GM21717 (cell line): ENCODE data around the gene PDE1C.

Source experiments
- ATAC-seq: cut with Tn5 transposase; IDR thresholded peaks from one replicate; pipeline ENCODE4 v1.9.1; 2021; ENCODE audit warnings: mild to moderate bottlenecking, moderate library complexity; ENCODE audit not compliant: unreplicated experiment

PDE1C gene

DNA sequence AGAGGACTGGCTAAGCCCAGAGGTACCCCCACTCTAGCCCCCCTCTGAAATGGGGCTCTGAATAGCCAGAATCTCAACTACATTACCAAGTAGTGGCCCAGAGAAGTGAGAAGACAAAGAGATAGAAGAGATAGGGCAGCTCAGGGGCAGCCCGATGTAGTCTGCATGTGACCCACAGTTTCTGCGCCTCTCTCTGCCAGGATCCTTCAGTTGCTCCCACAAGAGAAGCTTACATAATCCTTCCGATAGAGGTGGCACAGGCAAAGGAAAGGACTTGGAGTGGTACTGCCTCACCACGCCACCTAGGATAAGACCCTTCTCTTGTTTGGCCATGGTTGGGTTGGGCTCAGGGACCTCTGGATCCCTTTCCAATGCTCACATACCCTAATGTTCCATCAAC lies 5.4 kb upstream of the PDE1C start:
- no peak for ATAC-seq

DNA sequence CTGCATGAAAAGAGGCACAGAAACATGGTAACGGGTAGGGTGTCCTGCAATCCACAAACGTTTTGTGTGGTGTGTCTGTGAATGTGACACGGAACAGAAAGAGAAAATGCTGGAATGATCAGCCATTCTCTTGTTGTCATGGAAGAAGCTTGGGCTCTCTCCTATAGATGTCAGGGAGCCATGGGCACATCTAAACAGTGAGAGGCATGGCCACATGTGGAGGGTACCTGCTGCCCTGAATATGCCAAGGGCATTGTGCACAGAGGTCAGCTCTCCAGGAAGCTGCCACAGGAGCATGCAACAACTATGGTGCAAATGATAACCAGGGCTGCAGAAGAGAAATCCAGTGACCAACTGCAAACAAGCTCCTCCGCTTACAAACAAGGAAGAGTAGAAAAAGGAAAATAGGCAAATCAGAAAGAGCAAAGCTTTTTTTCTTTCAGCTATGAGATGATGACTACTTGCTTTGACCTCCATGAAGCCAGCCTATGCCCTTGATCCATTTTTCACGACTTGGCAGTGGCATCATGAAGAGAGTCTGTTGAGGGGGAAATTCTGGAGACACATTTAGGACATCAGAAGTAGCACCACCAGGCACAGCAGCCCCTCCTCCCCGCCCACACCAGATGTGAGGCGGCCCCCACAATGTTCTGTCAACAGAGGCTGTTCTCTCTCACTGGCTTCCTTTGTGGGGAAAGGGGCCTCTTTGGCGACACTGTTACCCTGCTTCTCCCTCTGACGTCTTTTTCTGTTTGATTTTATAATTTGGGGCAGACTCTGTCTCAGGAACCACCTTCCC lies 4.8 kb upstream of the PDE1C start:
- no peak for ATAC-seq

DNA sequence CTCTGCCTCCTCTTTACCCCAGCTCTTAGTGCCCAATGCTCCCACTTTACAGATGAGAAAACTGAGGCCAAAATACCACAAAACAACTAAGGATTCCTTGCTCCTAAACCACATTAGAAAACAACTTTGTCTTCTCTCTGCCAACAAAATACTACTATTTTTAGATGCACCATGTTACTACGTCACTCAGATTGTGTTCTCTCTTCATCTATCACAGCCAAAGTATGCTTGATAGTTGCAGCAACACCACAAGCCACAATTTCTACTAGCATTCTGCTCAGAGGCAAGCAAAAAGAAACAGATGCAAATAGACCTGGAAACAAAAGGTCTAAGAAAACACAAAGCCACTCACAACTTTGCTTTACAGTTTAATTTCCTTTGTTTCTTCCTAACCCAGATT lies 3.3 kb upstream of the PDE1C start:
- ATAC-seq = no peak

DNA sequence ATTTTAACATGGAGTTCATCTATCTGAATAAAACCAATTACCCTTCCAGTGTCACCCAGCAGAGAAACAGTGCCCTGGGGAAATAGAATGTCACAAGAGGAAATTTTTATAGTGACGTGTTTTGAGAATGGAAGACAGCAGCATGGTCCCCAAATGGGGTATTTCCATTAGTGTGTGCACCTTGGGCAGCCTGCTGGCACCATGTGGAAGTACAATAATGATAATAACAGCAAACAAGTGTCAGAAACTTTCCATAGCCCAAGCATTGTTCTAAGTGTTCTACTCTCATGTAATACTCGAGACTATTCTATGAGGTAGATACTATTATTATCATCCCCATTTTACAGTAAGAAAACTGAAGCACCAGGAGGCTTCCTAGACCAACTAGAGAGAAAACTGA lies 2.2 kb upstream of the PDE1C start:
- ATAC-seq = no peak

DNA sequence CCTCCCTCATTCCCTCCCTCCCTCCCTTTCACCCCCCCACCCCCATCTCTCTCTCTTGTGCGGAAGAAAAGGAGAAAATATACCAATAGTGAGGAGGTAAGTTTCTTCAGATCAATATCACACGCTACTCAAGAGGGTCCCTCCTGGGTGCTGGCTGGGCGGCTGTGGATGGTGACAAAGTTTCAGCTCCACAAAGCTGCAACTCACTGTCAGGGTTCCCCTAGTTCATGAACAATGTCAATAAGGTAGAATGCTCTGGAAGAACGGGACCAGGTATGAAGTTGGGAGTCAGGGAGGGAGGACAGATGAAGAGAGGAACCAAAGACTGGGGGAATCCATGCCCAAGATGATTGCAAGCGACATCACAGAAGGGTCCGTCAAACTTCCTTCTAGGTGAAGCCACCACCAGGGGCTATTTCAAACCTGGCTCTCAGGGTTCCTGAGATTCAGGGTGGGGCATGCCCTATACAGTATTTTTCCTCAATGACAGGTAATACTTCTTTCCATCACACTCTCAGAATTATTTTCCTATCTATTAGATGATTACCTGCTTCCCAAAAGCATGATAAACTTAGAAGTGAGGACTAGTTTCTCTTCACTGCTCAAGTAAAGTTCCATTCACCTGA lies 1.4 kb upstream of the PDE1C start:
- ATAC-seq = no peak

DNA sequence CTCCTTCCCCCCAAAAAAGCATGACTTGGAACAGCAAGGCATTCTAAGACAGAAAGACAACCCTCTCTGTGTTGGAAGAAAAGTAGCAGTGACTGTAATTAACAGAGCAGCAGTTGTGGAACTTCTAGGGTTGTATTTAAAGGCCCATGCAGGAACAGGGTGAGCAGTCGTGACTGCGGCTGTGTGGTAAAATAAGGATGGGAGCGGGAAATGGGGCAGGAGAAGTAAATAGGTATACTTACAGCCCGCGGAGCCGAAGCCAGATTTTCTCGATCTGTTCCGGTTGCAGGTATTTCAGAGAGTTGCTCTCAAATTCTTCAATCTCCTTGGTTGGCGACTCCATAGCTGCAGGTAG lies 179 bp downstream of the PDE1C start:
- ATAC-seq = no peak

DNA sequence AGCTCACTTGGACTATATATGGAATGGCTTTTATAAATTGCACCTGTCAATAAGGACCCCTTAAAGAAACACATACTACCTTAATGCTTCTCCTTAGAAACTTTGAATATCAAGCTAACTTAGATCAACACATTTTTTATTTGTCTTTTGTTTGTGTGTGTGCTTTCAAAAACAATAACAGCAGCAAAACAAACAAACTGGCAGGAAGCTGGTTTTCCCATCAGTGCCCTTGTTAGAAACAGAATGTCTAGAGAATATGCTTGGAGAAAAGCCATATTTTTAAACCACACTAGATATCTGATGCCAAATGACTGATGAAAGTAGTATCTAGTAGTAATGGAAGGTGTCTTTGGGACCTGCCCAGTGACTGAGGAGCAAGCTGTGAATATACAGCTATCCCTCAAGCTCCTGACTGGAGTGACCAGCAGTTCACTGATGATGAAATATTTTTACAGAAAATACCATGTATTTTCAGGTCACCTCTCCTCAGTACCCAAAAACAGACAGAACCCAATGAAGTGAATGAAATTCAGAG lies 1.0 kb downstream of the PDE1C start:
- no peak for ATAC-seq

DNA sequence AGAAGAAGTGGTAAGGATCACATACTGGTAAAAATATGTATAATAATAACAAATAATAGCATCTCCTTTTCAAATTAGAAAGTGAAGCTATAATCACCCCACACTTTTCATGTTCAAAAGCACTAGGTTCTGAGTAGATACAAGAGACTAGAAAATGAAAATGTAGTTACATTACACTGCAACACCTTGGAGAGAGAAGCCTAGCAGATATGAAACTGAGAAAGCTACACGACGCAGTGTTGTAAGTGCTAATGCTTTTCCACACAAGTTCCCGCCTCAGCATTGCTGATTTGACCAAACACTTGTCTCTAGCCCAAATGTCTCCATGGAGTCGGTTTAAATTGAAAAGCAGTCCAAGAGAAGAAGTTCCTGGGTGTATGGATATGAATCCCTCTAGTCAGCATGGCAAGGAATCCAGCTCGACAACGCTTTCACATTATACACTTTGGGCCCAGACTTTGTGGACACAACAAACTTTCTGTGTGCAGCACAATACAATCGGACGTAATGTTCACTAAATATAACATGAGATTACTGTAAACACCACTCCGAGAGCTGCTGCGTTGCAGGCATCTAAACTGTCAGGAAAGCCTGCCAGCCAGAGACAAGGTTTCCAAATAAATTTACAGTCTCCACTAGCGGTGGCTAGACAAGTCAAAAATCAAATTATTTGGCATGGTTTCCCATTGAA lies 1.7 kb downstream of the PDE1C start:
- no peak for ATAC-seq

DNA sequence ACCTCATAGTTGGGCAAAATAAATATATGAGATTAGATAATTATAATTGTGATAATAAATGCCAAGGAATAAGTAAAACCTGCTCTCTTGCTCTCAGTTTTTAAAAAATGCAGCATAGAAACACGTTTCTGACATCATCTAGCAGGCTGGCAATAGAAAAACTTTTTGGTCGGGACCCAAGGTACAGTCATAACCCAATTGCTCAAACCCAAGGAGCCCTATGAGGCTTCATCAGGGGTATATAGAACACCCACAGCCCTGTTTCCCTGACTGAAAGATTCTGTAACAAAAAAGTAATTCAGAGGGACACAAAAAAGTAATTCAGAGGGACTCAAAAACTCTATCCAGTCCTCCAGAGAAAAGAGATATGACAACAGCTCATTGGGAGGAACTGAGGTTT lies 3.8 kb downstream of the PDE1C start:
- ATAC-seq = no peak

DNA sequence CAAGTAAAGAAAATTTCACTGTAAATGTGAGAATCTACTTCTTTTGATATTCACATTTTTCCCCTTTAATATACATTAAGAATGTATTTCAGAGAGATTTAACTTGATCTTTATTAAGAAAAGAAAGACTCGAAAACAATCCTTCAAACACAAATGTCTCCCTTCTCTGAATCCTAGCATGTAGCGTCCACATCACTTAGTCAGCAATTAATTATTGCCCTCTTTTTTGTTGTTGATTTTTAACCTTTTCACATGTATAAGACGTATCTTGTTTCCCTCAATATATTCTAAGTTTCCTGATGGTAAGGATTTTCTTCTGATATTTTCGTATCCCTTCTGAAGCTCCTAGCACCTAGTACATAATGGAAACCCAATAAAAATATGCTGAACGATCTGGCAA lies 6.6 kb downstream of the PDE1C start:
- ATAC-seq = no peak

DNA sequence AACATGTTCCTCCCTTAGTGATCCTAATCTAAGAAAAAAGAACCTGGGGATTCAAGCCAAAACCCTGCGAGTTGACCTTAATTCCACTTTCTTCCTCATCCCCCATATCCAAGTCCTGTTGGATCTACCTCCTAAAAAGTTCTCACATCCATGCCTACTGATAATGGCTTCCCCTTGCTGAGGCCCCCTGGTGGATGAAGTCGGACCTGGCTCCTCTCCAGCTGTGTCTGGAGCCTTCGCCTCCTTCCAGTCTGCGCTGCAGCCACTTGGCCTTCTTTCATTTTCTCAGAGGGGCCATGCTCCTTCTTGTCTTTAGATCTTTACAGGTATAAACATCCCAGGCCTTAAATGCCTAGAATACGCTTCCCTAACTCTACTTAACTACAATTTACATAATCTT lies 8.1 kb downstream of the PDE1C start:
- no peak for ATAC-seq

DNA sequence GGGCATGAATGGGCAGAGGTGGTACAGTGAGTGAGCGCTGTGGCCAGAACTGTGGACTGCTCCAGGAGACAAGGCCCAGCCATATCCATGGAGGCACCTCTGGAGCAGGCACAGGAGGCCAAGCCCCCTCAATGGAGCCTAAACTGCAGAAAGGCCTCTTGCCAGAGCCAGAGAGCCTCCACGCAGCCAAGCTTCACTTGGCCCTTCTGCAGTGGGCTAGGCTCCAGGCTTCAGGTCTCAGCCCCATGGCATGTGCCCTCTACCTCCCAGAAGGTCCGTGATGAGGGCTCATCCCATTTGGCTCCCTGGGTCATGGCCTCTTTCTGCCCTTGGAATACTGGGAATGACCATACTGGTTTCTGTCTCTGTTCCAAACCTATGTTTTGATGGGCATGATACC lies 8.9 kb downstream of the PDE1C start:
- ATAC-seq = no peak

DNA sequence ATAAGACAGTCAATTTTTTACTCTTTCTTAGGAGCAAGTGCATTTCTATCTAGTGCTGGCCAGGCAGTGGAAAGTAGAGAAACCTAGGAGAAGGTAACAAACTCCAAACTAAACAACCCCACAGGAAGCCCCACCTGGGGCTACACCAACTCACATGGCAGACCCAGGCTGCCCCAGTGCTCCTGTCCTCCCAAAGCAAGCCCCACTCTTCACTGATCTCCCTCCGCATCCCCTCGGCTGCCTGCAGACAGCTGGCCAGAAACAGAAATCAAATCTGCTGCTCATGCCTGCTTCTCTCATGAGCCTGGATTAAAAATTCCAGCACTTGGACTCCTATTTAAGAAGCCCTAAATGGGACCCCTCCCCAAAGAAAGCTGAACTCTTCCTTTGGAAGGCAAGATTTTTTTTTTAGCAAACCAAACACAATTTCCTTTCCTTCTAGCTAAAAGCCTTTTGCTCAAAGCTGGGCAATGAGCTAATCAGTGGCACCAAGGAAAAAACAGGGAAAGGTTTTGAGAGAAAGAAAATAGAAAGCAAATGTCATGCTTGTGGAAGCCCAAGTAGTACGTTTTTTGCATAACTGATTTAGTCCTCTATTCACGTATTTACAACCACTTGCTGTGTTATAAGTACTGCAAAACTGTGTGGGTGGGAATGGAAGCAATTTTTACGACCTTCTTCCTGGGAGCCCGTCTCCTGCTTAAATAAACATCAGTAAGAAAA lies 10.8 kb downstream of the PDE1C start:
- ATAC-seq = no peak

DNA sequence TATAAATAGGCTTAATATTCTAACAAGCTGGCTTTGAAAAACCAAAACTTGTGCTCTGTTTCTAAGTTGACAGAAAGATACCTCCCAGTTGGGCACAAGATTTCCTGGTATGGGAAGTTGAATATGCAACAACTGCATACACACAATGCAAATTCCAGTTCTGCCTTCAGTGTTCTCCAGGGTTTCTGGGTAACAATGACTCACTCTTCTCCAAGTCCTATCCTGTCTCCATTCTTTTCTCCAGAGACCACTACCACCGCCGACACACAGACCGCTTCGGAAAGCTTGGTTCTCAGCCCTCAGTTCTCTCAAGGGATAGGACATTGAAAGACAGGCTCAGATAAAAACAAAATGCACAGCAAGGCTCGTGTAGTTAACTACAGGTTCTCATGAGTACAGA lies 12.2 kb downstream of the PDE1C start:
- no peak for ATAC-seq

DNA sequence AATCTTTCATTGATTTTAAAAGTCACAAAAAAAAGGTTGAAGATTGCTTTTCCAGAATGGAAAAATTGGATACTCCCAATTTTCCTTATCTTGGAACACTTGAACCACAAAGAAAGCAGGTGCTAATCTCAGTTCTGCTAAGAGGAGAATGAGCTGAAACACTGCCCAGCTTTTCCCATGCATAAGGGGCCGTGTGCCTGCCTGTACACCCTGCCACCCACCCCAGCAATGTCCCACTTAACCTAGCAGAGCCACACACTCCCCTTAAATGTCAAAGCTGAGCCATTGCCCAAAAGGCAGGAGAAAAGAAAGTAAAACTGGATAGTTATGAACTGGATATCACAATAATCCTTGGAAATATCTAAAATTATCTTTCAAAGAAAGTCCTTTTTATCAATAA lies 13.4 kb downstream of the PDE1C start:
- ATAC-seq = no peak

DNA sequence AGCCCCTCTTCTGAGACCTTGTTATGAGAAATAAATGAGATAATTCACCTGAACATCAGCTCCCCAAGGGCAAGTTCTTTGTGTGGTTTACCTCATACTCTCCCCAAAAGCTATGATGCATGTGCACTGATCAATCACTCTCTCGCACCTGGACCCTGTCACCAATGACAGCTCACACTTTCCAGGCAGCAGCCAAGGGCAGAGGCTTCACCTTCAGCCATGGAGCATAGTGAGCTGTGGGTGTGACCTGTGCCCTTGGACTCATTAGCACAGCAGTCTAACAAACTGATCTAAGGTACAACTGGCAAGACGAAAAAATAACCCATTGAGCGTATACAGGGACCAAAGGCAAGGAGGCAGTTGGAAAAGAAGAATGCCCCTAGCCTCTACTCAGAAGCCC lies 17.0 kb downstream of the PDE1C start:
- no peak for ATAC-seq

DNA sequence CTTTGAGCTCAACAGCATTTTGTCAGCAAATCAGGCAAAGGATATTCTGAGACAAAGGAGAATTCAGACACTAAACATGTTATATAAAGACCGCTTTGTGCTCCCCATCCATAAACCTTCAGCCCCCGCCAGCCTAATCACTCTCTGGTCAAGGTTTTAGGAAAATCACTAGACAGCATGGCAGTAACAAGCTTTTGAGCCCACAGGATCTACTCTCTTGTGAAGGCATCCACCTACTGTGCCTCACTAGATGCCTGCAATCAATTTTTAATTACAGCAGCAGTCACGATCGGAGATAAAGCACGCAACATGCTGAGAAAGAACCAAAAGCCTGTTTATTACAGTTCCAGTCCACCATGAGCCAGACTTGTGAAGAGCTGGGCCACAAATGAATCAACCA lies 19.1 kb downstream of the PDE1C start:
- ATAC-seq = no peak

DNA sequence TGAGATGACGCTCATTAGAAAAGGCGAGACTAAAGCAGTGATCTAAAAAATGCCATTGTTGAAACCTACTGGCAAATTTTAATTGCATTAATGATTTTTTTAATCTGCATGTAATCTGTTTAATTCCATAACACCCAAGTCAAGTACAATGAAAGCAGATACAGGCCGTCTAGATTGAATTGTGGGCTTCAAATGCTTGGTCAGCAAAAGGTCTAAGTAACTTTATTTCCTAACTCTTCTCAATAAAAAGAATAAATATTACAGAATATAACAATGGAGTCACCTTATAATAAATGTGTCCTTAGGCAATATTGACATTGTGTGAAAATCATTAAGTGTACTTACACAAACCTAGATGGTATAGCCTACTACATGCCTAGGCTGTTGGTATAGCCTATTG lies 20.6 kb downstream of the PDE1C start:
- ATAC-seq = no peak

DNA sequence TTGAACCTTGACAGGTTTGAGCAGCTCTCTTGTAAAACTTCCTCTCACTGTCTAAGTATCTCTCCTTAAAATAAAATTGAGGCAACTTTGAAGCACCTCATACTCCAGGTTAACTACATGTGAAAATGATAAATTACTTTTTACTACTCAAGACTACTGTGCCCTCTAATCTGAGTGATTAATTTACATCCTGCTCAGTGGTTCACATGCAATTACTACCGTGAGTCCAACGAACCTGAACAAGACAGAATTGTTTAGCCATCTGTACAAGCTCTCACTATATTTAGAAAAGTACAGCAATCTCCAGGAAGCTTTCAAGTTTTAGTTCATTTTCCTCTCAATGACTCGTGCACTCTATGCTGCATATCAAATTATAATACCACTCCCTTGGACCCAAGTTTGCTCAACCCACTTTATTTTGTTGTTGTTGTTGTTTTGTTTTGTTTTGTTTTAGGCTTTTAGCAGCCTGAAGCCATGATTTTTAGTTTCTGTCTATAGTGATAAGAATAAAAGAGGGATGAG lies 21.2 kb downstream of the PDE1C start:
- ATAC-seq = no peak

DNA sequence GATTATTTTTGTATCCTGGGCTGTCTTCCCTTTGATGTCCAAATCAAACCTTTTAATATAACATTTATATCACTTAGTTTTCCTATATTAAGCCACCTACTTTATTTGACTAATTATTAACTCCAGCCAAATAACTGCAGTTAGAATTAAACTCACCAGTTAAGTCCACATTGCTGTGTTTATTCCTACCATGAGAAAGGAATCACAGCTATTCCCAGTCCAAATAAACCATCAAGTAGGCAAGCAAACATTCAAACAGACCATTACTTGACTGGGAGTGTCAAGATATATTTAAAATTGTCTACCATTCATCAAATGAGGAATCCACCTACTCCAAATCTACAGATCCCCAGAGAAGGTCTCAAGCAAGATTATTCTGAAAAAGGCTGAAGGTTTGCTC lies 22.4 kb downstream of the PDE1C start:
- no peak for ATAC-seq

DNA sequence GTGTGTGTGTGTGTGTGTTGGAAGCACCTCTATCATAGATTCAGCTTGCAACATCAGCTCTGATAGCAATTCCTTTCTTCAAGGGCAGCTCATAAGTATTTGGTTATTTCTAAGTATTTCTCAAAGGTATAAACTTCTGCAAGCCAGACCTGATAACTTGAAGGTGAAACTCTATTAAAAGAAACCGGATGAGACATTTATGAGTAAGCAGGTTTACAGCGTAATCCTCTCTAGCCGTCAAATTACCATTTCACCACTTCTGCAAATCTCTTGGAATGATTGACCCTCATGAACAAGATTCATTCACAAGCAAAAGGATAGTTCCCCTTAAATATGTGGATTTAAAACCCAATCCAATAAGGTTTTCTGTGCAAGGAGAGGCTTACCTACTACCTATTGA lies 23.1 kb downstream of the PDE1C start:
- ATAC-seq = no peak
